Gastrocnemius medialis (tissue), 4 donors: ENCODE measurements around the gene LUC7L3. TPM values are rescaled to one million over a fixed set of nuclear protein-coding genes. Genes with fewer than 3 reads are reported as not detected.

ENCODE experiments used
- ATAC-seq, 2 donors: fragments of 150-250 bp; one replicate each; pipeline ENCODE4 v1.9.1; 2016
- DNase-seq, 2 donors: peaks; one replicate each; pipeline ENCODE4 v3.0.0-alpha.2; 2019
- H3K27ac ChIP-seq, 4 donors: fragments of 200-600 bp; sonication (generic); 1 replicate in 1 of 4; 2 replicates in 3 of 4; pipeline ENCODE4 v1.5.1; 2016 to 2018; ENCODE audit warnings: mild to moderate bottlenecking in 2 of 4, moderate library complexity in 1 of 4
- H3K27me3 ChIP-seq, 3 donors: fragments of 200-600 bp; sonication (generic) in 2 of 3; 1 replicate in 1 of 3; 2 replicates in 2 of 3; pipeline versions ENCODE4 v1.5.1 to v1.6.0; 2016 to 2019; ENCODE audit warnings: mild to moderate bottlenecking in 1 of 3, moderate library complexity in 1 of 3
- H3K36me3 ChIP-seq, 2 donors: fragments of 200-600 bp; sonication (generic) in 1 of 2; one replicate each; pipeline ENCODE4 v1.5.1; 2017 to 2018
- H3K4me1 ChIP-seq, 2 donors: fragments of 200-600 bp; sonication (generic) in 1 of 2; one replicate each; pipeline ENCODE4 v1.5.1; 2016 to 2017; ENCODE audit warnings: mild to moderate bottlenecking in 2 of 2
- H3K4me3 ChIP-seq, 4 donors: fragments of 200-600 bp; sonication (generic) in 3 of 4; 1 replicate in 1 of 4; 2 replicates in 3 of 4; pipeline ENCODE4 v1.5.1; 2016 to 2019; ENCODE audit warnings: mild to moderate bottlenecking in 2 of 4
- H3K9me3 ChIP-seq, 3 donors: fragments of 200-600 bp; sonication (generic) in 2 of 3; 1 replicate in 1 of 3; 2 replicates in 2 of 3; pipeline ENCODE4 v1.5.1; 2016 to 2019
- CTCF ChIP-seq, 5 experiments: fragments of 450-650 bp in 3 of 5; fragments of 200-600 bp in 2 of 5; sonication (generic) in 2 of 5; IDR thresholded peaks in 4 of 5; conservative IDR thresholded peaks in 1 of 5; 1 replicate in 4 of 5; 2 replicates in 1 of 5; pipeline ENCODE4 v1.5.1; 2016 to 2019; ENCODE audit warnings: antibody characterized with exemption in 5 of 5, mild to moderate bottlenecking in 3 of 5, moderate library complexity in 3 of 5
- POLR2A ChIP-seq, 2 donors: fragments of 450-650 bp; IDR thresholded peaks; one replicate each; pipeline ENCODE4 v1.6.1; 2017; ENCODE audit warnings: antibody characterized with exemption in 2 of 2, mild to moderate bottlenecking in 2 of 2, moderate library complexity in 2 of 2
- in situ Hi-C, 4 donors: fragments of 200-750 bp; cut with MboI; loops; one replicate each; pipeline versions ENCODE4 v1.15.0 to v1.8.0; 2017; ENCODE audit warnings: low sequenced_read_pairs in 4 of 4
- intact Hi-C: fragments of 100-400 bp; cut with DNase I; formaldehyde crosslinking; loops from one replicate; pipeline ENCODE4 v1.15.1; 2023; ENCODE audit warnings: low total_unique reads
- total RNA-seq, 4 donors: library from RNA; depleted of rRNA; stranded (reverse); fragments of >200 nt; gene quantifications; one replicate each; pipeline versions ENCODE4 v1.1.0 to v1.2.3, GENCODE V29; 2016

The LUC7L3 gene, protein sequence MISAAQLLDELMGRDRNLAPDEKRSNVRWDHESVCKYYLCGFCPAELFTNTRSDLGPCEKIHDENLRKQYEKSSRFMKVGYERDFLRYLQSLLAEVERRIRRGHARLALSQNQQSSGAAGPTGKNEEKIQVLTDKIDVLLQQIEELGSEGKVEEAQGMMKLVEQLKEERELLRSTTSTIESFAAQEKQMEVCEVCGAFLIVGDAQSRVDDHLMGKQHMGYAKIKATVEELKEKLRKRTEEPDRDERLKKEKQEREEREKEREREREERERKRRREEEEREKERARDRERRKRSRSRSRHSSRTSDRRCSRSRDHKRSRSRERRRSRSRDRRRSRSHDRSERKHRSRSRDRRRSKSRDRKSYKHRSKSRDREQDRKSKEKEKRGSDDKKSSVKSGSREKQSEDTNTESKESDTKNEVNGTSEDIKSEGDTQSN
- 10 to 100 TPM; 10.4 to 67.3 (median 25.7) TPM for total RNA-seq

- Histone ChIP-seq H3K36me3 (no peaks in the 10 kb centered on the region), H3K4me1 (peaks cover 37 to 40% of the 10 kb centered on the region in 2 donors), H3K27ac (peak within 1 kb of the TSS; percentile 92 to 98 (median 97)), H3K9me3 (no peaks in the 10 kb centered on the region), H3K4me3 (peak within 1 kb of the TSS; percentile 76 to 98 (median 84)), H3K27me3 (no peaks in the 10 kb centered on the region)
- in situ Hi-C loops (loop anchor here in 1 of 4 donors (25.0 kb wide), 1 partner anchor 932 kb away; the partner anchor contains the start of gene KAT7), intact Hi-C loops (loop anchor here (1.0 to 5.0 kb wide), 2 partner anchors 11 to 932 kb away; partner anchors contain the start of gene KAT7)
- ATAC-seq: peak; percentile 96
- DNase-seq: peak; percentile 91
- peak; percentile 87 to 88 for TF ChIP-seq POLR2A (IDR thresholded peaks at IDR 0.05)
- no peak for TF ChIP-seq CTCF (IDR thresholded peaks at IDR 0.05 in 4 of 5, conservative IDR thresholded peaks at IDR 0.05 in 1 of 5)
Measured at GRCh38 chr17:50719144-50719923, at the start of gene LUC7L3. Gene LUC7L3 (plus strand): TSS chr17:50719603. CDS start chr17:50719733, 130 bp downstream.

- in situ Hi-C loops: no loop called here
Measured at GRCh38 chr17:50672071-50672470, 47.3 kb upstream of the LUC7L3 start.

DNA sequence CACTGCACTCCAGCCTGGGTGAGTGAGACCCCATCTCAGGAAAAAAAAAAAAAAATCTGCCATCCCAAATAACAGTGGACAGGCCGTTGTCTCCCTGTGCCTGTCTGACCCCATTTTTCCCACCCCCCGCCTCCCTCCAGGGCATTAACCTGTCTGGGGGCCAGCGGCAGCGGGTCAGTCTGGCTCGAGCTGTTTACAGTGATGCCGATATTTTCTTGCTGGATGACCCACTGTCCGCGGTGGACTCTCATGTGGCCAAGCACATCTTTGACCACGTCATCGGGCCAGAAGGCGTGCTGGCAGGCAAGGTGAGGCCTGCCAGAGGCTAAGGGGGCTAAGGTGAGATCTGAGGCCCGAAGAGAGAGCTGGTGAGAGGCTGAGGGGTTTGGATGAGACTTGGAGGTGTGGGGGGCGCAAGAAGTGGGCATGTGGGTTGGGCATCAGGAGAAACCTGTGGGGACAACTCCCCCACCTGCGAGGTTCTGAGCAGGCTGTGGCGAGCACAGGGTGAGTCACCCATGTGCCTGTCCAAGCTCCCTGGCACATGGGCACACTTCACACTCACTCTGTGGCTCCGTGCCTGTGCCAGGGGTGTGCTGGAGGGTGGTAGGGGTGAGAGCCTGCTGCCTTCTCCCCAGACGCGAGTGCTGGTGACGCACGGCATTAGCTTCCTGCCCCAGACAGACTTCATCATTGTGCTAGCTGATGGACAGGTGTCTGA lies 46.4 kb upstream of the LUC7L3 start:
- peak; percentile 75 to 77 for ATAC-seq
- peak overlapping the region in 2 of 4 donors; percentile 24 to 46 for H3K27ac ChIP-seq
- intact Hi-C loops: no loop called here
- H3K4me3 ChIP-seq: no peak overlapping the region
- no peaks in the 10 kb centered on the region for H3K36me3 ChIP-seq
- TF ChIP-seq POLR2A (IDR thresholded peaks at IDR 0.05) (no peak), CTCF (IDR thresholded peaks at IDR 0.05 in 4 of 5, conservative IDR thresholded peaks at IDR 0.05 in 1 of 5) (no peak)
- DNase-seq: peak; percentile 60 to 67
- no peaks in the 10 kb centered on the region for H3K27me3 ChIP-seq
- peaks cover 0 to 11% of the 10 kb centered on the region in 2 donors for H3K4me1 ChIP-seq
- in situ Hi-C loops: no loop called here
- no peaks in the 10 kb centered on the region for H3K9me3 ChIP-seq

More at GRCh38 chr17:50672071-50672470, 47.3 kb upstream of the LUC7L3 start:
- no peaks in the 10 kb centered on the region for H3K27me3 ChIP-seq
- intact Hi-C loops: no loop called here
- peaks cover 0 to 11% of the 10 kb centered on the region in 2 donors for H3K4me1 ChIP-seq
- no peak overlapping the region for H3K27ac ChIP-seq
- ATAC-seq (no peak), DNase-seq (no peak)
- no peaks in the 10 kb centered on the region for H3K9me3 ChIP-seq
- H3K4me3 ChIP-seq: no peak overlapping the region
- TF ChIP-seq POLR2A (IDR thresholded peaks at IDR 0.05) (no peak), CTCF (IDR thresholded peaks at IDR 0.05 in 4 of 5, conservative IDR thresholded peaks at IDR 0.05 in 1 of 5) (no peak)
- H3K36me3 ChIP-seq: no peaks in the 10 kb centered on the region

GRCh38 chr17:50675190-50675589 lies 44.2 kb upstream of the LUC7L3 start:
- no peaks in the 10 kb centered on the region for H3K36me3 ChIP-seq
- no peaks in the 10 kb centered on the region for H3K9me3 ChIP-seq
- no peaks in the 10 kb centered on the region for H3K27me3 ChIP-seq
- H3K27ac ChIP-seq: no peak overlapping the region
- peaks cover 0 to 11% of the 10 kb centered on the region in 2 donors for H3K4me1 ChIP-seq
- DNase-seq (no peak), ATAC-seq (no peak)
- in situ Hi-C loops: no loop called here
- TF ChIP-seq CTCF (IDR thresholded peaks at IDR 0.05 in 4 of 5, conservative IDR thresholded peaks at IDR 0.05 in 1 of 5) (no peak), POLR2A (IDR thresholded peaks at IDR 0.05) (no peak)
- no peak overlapping the region for H3K4me3 ChIP-seq
- intact Hi-C loops: no loop called here
